OCI-LY7 (cell line): ENCODE data around the gene TSPO.

Experiments used
- EZH2phosphoT487 ChIP-seq: fragments of 200-600 bp; sonication (generic); IDR thresholded peaks from 2 replicates; pipeline ENCODE4 v1.6.1; 2018; ENCODE audit warnings: low read depth, borderline replicate concordance, mild to moderate bottlenecking, mixed run types, antibody characterized with exemption, low read length, moderate library complexity, mixed read lengths
- TF ChIP-seq, protein P1 (sequence below): fragments of 200-600 bp; sonication (generic); conservative IDR thresholded peaks from 2 replicates; pipeline ENCODE4 v1.5.1; 2014; ENCODE audit warnings: mild to moderate bottlenecking, antibody characterized with exemption, low read length, moderate library complexity, mixed read lengths

DNA sequence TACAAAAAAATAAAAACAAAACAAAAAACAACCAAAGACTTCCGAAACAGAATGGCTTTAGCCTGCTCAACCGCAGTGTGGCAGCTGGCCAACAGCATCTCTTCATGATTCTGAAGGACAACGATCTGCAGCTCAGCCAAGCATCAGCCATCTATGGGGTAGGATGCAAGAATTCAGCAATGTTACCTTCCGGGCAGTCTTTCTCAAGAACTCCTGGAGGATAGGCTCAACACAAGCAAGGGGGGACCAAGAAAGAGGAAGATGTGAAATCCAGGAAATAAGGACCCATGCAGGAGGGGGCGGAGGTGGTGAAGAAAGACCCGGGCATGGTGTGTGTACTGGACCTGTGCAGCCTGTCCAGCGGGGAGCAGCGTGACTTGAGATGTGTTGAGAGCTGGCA lies 3.5 kb upstream of the TSPO start:
- TF ChIP-seq, protein P1, sequence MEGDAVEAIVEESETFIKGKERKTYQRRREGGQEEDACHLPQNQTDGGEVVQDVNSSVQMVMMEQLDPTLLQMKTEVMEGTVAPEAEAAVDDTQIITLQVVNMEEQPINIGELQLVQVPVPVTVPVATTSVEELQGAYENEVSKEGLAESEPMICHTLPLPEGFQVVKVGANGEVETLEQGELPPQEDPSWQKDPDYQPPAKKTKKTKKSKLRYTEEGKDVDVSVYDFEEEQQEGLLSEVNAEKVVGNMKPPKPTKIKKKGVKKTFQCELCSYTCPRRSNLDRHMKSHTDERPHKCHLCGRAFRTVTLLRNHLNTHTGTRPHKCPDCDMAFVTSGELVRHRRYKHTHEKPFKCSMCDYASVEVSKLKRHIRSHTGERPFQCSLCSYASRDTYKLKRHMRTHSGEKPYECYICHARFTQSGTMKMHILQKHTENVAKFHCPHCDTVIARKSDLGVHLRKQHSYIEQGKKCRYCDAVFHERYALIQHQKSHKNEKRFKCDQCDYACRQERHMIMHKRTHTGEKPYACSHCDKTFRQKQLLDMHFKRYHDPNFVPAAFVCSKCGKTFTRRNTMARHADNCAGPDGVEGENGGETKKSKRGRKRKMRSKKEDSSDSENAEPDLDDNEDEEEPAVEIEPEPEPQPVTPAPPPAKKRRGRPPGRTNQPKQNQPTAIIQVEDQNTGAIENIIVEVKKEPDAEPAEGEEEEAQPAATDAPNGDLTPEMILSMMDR, result no peak
- TF ChIP-seq EZH2phosphoT487, result no peak
